HepG2 (cell line): ENCODE measurements around the gene PRR11. TPM values are rescaled to one million over a fixed set of nuclear protein-coding genes. Genes with fewer than 3 reads are reported as not detected.
A peak's percentile ranks its signal among the peaks of the same experiment; 100 is the strongest.

Experiments used
- CEBPG ChIP-seq: IDR thresholded peaks from 2 replicates; pipeline ENCODE4 v1.6.1; 2016
- CREBL2 ChIP-seq: sonication (generic); formaldehyde crosslinking; IDR thresholded peaks from 2 replicates; pipeline ENCODE4 v1.8.1; 2023; ENCODE audit warnings: missing genetic modification reagents, mild to moderate bottlenecking, borderline replicate concordance
- FOSL2 ChIP-seq: sonication (generic); formaldehyde crosslinking; IDR thresholded peaks from 2 replicates; pipeline ENCODE4 v1.4.0; 2020; ENCODE audit warnings: missing genetic modification reagents
- MNT ChIP-seq: fragments of 450-650 bp; IDR thresholded peaks from 2 replicates; pipeline ENCODE4 v1.6.1; 2016
- MXD1 ChIP-seq: sonication (generic); formaldehyde crosslinking; IDR thresholded peaks from 2 replicates; pipeline ENCODE4 v1.4.0; 2020; ENCODE audit warnings: mild to moderate bottlenecking, missing genetic modification reagents
- NFRKB ChIP-seq: fragments of 450-650 bp; IDR thresholded peaks from 2 replicates; pipeline ENCODE4 v1.6.1; 2017
- ONECUT2 ChIP-seq: sonication (generic); formaldehyde crosslinking; IDR thresholded peaks from 2 replicates; pipeline ENCODE4 v1.4.0; 2020; ENCODE audit warnings: missing genetic modification reagents
- RERE ChIP-seq: IDR thresholded peaks from 2 replicates; pipeline ENCODE4 v1.6.1; 2016; ENCODE audit warnings: low read depth, missing genetic modification reagents, missing compliant biosample characterization
- RFXAP ChIP-seq: sonication (generic); formaldehyde crosslinking; IDR thresholded peaks from 2 replicates; pipeline ENCODE4 v1.4.0; 2020; ENCODE audit warnings: missing genetic modification reagents, borderline replicate concordance
- SAP130 ChIP-seq: IDR thresholded peaks from 2 replicates; pipeline ENCODE4 v1.6.1; 2016; ENCODE audit warnings: low read depth
- STAG1 ChIP-seq: sonication (generic); formaldehyde crosslinking; IDR thresholded peaks from 2 replicates; pipeline ENCODE4 v1.4.0; 2020; ENCODE audit warnings: missing genetic modification reagents
- ZNF496 ChIP-seq: sonication (generic); formaldehyde crosslinking; IDR thresholded peaks from 2 replicates; pipeline ENCODE4 v1.8.1; 2023; ENCODE audit warnings: mild to moderate bottlenecking, moderate library complexity, missing genetic modification reagents; ENCODE audit not compliant: insufficient replicate concordance
- ZNF652 ChIP-seq: IDR thresholded peaks from 2 replicates; pipeline ENCODE4 v1.6.1; 2016; ENCODE audit warnings: low read depth, borderline replicate concordance
- ZNF782 ChIP-seq: sonication (generic); formaldehyde crosslinking; IDR thresholded peaks from 2 replicates; pipeline ENCODE4 v1.4.0; 2020; ENCODE audit warnings: missing genetic modification reagents, mild to moderate bottlenecking, borderline replicate concordance
- polyA plus RNA-seq, 8 experiments: library from polyadenylated mRNA; depleted of rRNA in 3 of 8; stranded (reverse) in 7 of 8; unstranded in 1 of 8; fragments of >200 nt; fragmentation: Illumina TruSeq in 4 of 8; extraction: Trizol in 4 of 8; gene quantifications; 2 replicates each; pipeline versions ENCODE4 v1.2.1 to v1.2.3, GENCODE V29; 2011 to 2016; ENCODE audit warnings: low read depth in 4 of 8, missing spikeins in 1 of 8, mixed read lengths in 1 of 8; ENCODE audit not compliant: insufficient read depth in 1 of 8
- total RNA-seq, 5 experiments: library from RNA; depleted of rRNA; stranded (reverse); fragments of >200 nt; fragmentation: Illumina TruSeq; extraction: Trizol; gene quantifications; 2 replicates each; pipeline ENCODE4 v1.2.3, GENCODE V29; 2016; ENCODE audit warnings: low read depth in 1 of 5
- TF ChIP-seq, protein P1 (sequence below): sonication (generic); formaldehyde crosslinking; conservative IDR thresholded peaks from 2 replicates; pipeline ENCODE4 v1.8.0; 2022; ENCODE audit warnings: missing genetic modification reagents
- TF ChIP-seq, protein P2 (sequence below): sonication (generic); formaldehyde crosslinking; IDR thresholded peaks from 2 replicates; pipeline ENCODE4 v1.5.1; 2020; ENCODE audit warnings: missing genetic modification reagents, mild to moderate bottlenecking, borderline replicate concordance
- TF ChIP-seq, protein P3 (sequence below): sonication (generic); formaldehyde crosslinking; IDR thresholded peaks from 2 replicates; pipeline ENCODE4 v1.5.0; 2020; ENCODE audit warnings: mild to moderate bottlenecking, missing genetic modification reagents

Gene PRR11
- total and polyA plus RNA-seq, 2 of the 13 experiments (the other 11 are each of a cell fraction or from before 2014, with no cell fraction given): 35.7 to 39.2 TPM

- TF ChIP-seq STAG1 (CRISPR knock-in tag) (peak; percentile 46), RFXAP (no peak), RERE (CRISPR knock-in tag) (no peak), MXD1 (CRISPR knock-in tag) (no peak), MNT (no peak), ZNF652 (CRISPR knock-in tag) (no peak), ZNF496 (CRISPR knock-in tag) (no peak), CEBPG (CRISPR knock-in tag) (no peak), SAP130 (CRISPR knock-in tag) (peak; percentile 25; the same call in 1 of the 2 replicates), ONECUT2 (CRISPR knock-in tag) (no peak), CREBL2 (CRISPR knock-in tag) (no peak), ZNF782 (CRISPR knock-in tag) (no peak), FOSL2 (CRISPR knock-in tag) (no peak), NFRKB (no peak)
- TF ChIP-seq, protein P1, sequence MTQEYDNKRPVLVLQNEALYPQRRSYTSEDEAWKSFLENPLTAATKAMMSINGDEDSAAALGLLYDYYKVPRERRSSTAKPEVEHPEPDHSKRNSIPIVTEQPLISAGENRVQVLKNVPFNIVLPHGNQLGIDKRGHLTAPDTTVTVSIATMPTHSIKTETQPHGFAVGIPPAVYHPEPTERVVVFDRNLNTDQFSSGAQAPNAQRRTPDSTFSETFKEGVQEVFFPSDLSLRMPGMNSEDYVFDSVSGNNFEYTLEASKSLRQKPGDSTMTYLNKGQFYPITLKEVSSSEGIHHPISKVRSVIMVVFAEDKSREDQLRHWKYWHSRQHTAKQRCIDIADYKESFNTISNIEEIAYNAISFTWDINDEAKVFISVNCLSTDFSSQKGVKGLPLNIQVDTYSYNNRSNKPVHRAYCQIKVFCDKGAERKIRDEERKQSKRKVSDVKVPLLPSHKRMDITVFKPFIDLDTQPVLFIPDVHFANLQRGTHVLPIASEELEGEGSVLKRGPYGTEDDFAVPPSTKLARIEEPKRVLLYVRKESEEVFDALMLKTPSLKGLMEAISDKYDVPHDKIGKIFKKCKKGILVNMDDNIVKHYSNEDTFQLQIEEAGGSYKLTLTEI (CRISPR knock-in tag): no peak
- TF ChIP-seq, protein P2, sequence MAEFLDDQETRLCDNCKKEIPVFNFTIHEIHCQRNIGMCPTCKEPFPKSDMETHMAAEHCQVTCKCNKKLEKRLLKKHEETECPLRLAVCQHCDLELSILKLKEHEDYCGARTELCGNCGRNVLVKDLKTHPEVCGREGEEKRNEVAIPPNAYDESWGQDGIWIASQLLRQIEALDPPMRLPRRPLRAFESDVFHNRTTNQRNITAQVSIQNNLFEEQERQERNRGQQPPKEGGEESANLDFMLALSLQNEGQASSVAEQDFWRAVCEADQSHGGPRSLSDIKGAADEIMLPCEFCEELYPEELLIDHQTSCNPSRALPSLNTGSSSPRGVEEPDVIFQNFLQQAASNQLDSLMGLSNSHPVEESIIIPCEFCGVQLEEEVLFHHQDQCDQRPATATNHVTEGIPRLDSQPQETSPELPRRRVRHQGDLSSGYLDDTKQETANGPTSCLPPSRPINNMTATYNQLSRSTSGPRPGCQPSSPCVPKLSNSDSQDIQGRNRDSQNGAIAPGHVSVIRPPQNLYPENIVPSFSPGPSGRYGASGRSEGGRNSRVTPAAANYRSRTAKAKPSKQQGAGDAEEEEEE (CRISPR knock-in tag): no peak
- TF ChIP-seq, protein P3, sequence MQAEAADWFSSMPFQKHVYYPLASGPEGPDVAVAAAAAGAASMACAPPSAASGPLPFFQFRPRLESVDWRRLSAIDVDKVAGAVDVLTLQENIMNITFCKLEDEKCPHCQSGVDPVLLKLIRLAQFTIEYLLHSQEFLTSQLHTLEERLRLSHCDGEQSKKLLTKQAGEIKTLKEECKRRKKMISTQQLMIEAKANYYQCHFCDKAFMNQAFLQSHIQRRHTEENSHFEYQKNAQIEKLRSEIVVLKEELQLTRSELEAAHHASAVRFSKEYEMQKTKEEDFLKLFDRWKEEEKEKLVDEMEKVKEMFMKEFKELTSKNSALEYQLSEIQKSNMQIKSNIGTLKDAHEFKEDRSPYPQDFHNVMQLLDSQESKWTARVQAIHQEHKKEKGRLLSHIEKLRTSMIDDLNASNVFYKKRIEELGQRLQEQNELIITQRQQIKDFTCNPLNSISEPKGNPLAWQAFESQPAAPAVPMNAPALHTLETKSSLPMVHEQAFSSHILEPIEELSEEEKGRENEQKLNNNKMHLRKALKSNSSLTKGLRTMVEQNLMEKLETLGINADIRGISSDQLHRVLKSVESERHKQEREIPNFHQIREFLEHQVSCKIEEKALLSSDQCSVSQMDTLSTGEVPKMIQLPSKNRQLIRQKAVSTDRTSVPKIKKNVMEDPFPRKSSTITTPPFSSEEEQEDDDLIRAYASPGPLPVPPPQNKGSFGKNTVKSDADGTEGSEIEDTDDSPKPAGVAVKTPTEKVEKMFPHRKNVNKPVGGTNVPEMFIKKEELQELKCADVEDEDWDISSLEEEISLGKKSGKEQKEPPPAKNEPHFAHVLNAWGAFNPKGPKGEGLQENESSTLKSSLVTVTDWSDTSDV (CRISPR knock-in tag): no peak
Observed at GRCh38 chr17:59165933-59166342, 10.4 kb downstream of the PRR11 start (continued).
